IMR-90 (cell line): ENCODE results near the gene PLEK. TPM values are rescaled to one million over a fixed set of nuclear protein-coding genes. Genes with fewer than 3 reads are reported as not detected.

ENCODE experiments used
- ATAC-seq: fragments of 200-7000 bp; cut with Tn5 transposase; 2 replicates; pipeline ENCODE4 v1.9.1; 2020; ENCODE audit warnings: low read depth, mild to moderate bottlenecking, moderate library complexity
- BruUV-seq: library from RNA; stranded (reverse); fragments of 400-500 nt; replicated peaks from 2 replicates; lab custom pipeline; 2021; lab: Mats Ljungman, UMichigan
- CTCF ChIA-PET: fragments of 300-600 bp; formaldehyde crosslinking; extraction: SDS; loops from one replicate; lab custom pipeline; 2021; ENCODE audit warnings: antibody characterized with exemption; lab: Yijun Ruan, JAX
- POLR2A ChIA-PET: fragments of 300-600 bp; sonication (Branson Sonifier 250); formaldehyde crosslinking; loops from one replicate; lab custom pipeline; 2022; ENCODE audit warnings: antibody characterized with exemption; ENCODE audit not compliant: unreplicated experiment; lab: Charles Lee
- DNase-seq: peaks from one replicate; pipeline ENCODE4 v3.0.0; 2013
- H2AFZ ChIP-seq: replicated peaks from 2 replicates; pipeline ENCODE3; 2013; ENCODE audit warnings: low read length, mild to moderate bottlenecking; ENCODE audit not compliant: poor library complexity
- H2AK5ac ChIP-seq: 2 replicates; pipeline ENCODE4 v1.6.1; 2013; ENCODE audit warnings: low read depth, low read length, inconsistent platforms
- H2AK9ac ChIP-seq: replicated peaks from 2 replicates; pipeline ENCODE3; 2013; ENCODE audit warnings: mild to moderate bottlenecking, low read depth, low read length, moderate library complexity; ENCODE audit not compliant: poor library complexity
- H2BK120ac ChIP-seq: 2 replicates; pipeline ENCODE4 v1.6.1; 2013; ENCODE audit warnings: low read depth, low read length, inconsistent platforms
- H2BK15ac ChIP-seq: 3 replicates; pipeline ENCODE4 v1.6.1; 2013; ENCODE audit warnings: low read depth, low read length, inconsistent platforms
- H2BK20ac ChIP-seq: 2 replicates; pipeline ENCODE4 v1.6.1; 2013; ENCODE audit warnings: low read depth, mild to moderate bottlenecking, inconsistent platforms, low read length, moderate library complexity
- H2BK5ac ChIP-seq: 2 replicates; pipeline ENCODE4 v1.6.1; 2013; ENCODE audit warnings: mild to moderate bottlenecking, low read depth, low read length, inconsistent platforms; ENCODE audit not compliant: poor library complexity, severe bottlenecking
- H3K14ac ChIP-seq: replicated peaks from 2 replicates; pipeline ENCODE4 v1.6.1; 2013; ENCODE audit warnings: low read depth, low read length, inconsistent platforms
- H3K18ac ChIP-seq: 2 replicates; pipeline ENCODE4 v1.6.1; 2013; ENCODE audit warnings: low read depth, low read length, control low read depth
- H3K23ac ChIP-seq: 2 replicates; pipeline ENCODE4 v1.6.1; 2013; ENCODE audit warnings: low read depth, low read length, inconsistent platforms
- H3K27ac ChIP-seq: 2 replicates; pipeline ENCODE4 v1.5.1; 2013; ENCODE audit warnings: mild to moderate bottlenecking, control low read depth, low read length; ENCODE audit not compliant: insufficient read depth
- H3K27me3 ChIP-seq: 2 replicates; pipeline ENCODE4 v1.6.1; 2013; ENCODE audit warnings: low read length; ENCODE audit not compliant: control insufficient read depth, insufficient read depth
- H3K36me3 ChIP-seq: 2 replicates; pipeline ENCODE4 v1.6.1; 2013; ENCODE audit warnings: low read length, mixed read lengths; ENCODE audit not compliant: control insufficient read depth, insufficient read depth
- H3K4ac ChIP-seq: 2 replicates; pipeline ENCODE4 v1.6.1; 2013; ENCODE audit warnings: low read depth, low read length, inconsistent platforms
- H3K4me1 ChIP-seq: 2 replicates; pipeline ENCODE4 v1.6.1; 2013; ENCODE audit warnings: low read length, mixed read lengths; ENCODE audit not compliant: control insufficient read depth, insufficient read depth
- H3K4me2 ChIP-seq: 2 replicates; pipeline ENCODE4 v1.6.1; 2013; ENCODE audit warnings: low read depth, mild to moderate bottlenecking, control low read depth, low read length, moderate library complexity
- H3K4me3 ChIP-seq: 2 replicates; pipeline ENCODE4 v1.5.1; 2013; ENCODE audit warnings: low read depth, mild to moderate bottlenecking, control low read depth, low read length, moderate library complexity; ENCODE audit not compliant: insufficient read depth
- H3K56ac ChIP-seq: 2 replicates; pipeline ENCODE4 v1.6.1; 2013; ENCODE audit warnings: low read length, inconsistent platforms; ENCODE audit not compliant: insufficient read depth; ENCODE audit errors: extremely low read depth
- H3K79me1 ChIP-seq, 2 experiments: 2 replicates each; pipeline ENCODE4 v1.6.1; 2013; ENCODE audit warnings: low read length in 2 of 2, inconsistent platforms in 1 of 2, low read depth in 1 of 2
- H3K9ac ChIP-seq: 2 replicates; pipeline ENCODE4 v1.6.1; 2013; ENCODE audit warnings: low read depth, low read length, control low read depth
- H3K9me1 ChIP-seq: 2 replicates; pipeline ENCODE4 v1.6.1; 2013; ENCODE audit warnings: low read length, inconsistent platforms; ENCODE audit not compliant: insufficient read depth
- H3K9me3 ChIP-seq: 2 replicates; pipeline ENCODE4 v1.6.1; 2013; ENCODE audit warnings: low read length; ENCODE audit not compliant: control insufficient read depth, insufficient read depth
- H4K20me1 ChIP-seq: 2 replicates; pipeline ENCODE4 v1.6.1; 2013; ENCODE audit warnings: low read length, inconsistent platforms; ENCODE audit not compliant: insufficient read depth
- H4K5ac ChIP-seq: 2 replicates; pipeline ENCODE4 v1.6.1; 2013; ENCODE audit warnings: mild to moderate bottlenecking, low read depth, low read length, control low read depth
- H4K8ac ChIP-seq, 2 experiments: 2 replicates each; pipeline ENCODE4 v1.6.1; 2013; ENCODE audit warnings: low read depth in 2 of 2, low read length in 2 of 2, control low read depth in 1 of 2, inconsistent platforms in 1 of 2
- H4K91ac ChIP-seq: 2 replicates; pipeline ENCODE4 v1.6.1; 2013; ENCODE audit warnings: low read depth, low read length, inconsistent platforms; ENCODE audit not compliant: insufficient read depth
- BHLHE40 ChIP-seq: fragments of 150-350 bp; IDR thresholded peaks from 2 replicates; pipeline ENCODE4 v1.6.1; 2016; ENCODE audit warnings: mild to moderate bottlenecking, low read depth, low read length
- CEBPB ChIP-seq: IDR thresholded peaks from 2 replicates; pipeline ENCODE4 v1.6.1; 2012; ENCODE audit warnings: low read depth, low read length, improper control_type of control experiment
- CTCF ChIP-seq: conservative IDR thresholded peaks from 2 replicates; pipeline ENCODE4 v1.5.1; 2012; ENCODE audit warnings: mild to moderate bottlenecking, low read depth, low read length, improper control_type of control experiment
- FOS ChIP-seq: fragments of 150-350 bp; IDR thresholded peaks from 2 replicates; pipeline ENCODE4 v1.6.1; 2016; ENCODE audit warnings: low read depth, low read length
- MXI1 ChIP-seq: IDR thresholded peaks from 2 replicates; pipeline ENCODE4 v1.6.1; 2012; ENCODE audit warnings: low read depth, mild to moderate bottlenecking, low read length, moderate library complexity, borderline replicate concordance
- NFE2L2 ChIP-seq: fragments of 150-350 bp; IDR thresholded peaks from 2 replicates; pipeline ENCODE4 v1.6.1; 2016; ENCODE audit warnings: low read depth, mild to moderate bottlenecking, low read length
- POLR2A ChIP-seq: IDR thresholded peaks from 2 replicates; pipeline ENCODE4 v1.6.1; 2012; ENCODE audit warnings: mild to moderate bottlenecking, low read depth, low read length
- RAD21 ChIP-seq: IDR thresholded peaks from 2 replicates; pipeline ENCODE4 v1.6.1; 2012; ENCODE audit warnings: low read length, improper control_type of control experiment
- RFX5 ChIP-seq: IDR thresholded peaks from 2 replicates; pipeline ENCODE4 v1.8.0; 2012; ENCODE audit warnings: low read depth, mild to moderate bottlenecking, low read length, moderate library complexity
- SMC3 ChIP-seq: fragments of 150-350 bp; IDR thresholded peaks from 2 replicates; pipeline ENCODE4 v1.6.1; 2016; ENCODE audit warnings: low read depth, mild to moderate bottlenecking, antibody characterized with exemption, low read length, moderate library complexity
- USF2 ChIP-seq: fragments of 150-350 bp; IDR thresholded peaks from 2 replicates; pipeline ENCODE4 v1.6.1; 2017; ENCODE audit warnings: mild to moderate bottlenecking, antibody characterized with exemption, low read length, low read depth
- WGBS, 2 experiments: methylation state at CpG; one replicate each; pipeline versions ENCODE4 v1.1.5 to v1.1.7; 2013; ENCODE audit warnings: missing lambda C conversion rate in 2 of 2; ENCODE audit not compliant: insufficient read length in 1 of 2; ENCODE audit errors: extremely low coverage in 2 of 2; 5-methylcytosine and 5-hydroxymethylcytosine counted together
- dilution Hi-C: fragments of 300-500 bp; cut with HindIII; formaldehyde crosslinking; loops from one replicate; pipeline ENCODE4 v1.14.3; 2018; ENCODE audit warnings: low sequenced_read_pairs; ENCODE audit not compliant: unreplicated experiment
- in situ Hi-C: fragments of 300-500 bp; cut with MboI; formaldehyde crosslinking; loops from 3 replicates; pipeline ENCODE4 v1.14.3; 2019; ENCODE audit warnings: low sequenced_read_pairs, inconsistent platforms, mixed read lengths
- intact Hi-C: fragments of 100-400 bp; cut with micrococcal nuclease; formaldehyde crosslinking; loops from 2 replicates; pipeline ENCODE4 v1.10.0; 2022
- polyA plus RNA-seq, 3 experiments: library from polyadenylated mRNA; depleted of rRNA; stranded (reverse); fragments of >200 nt; gene quantifications; 2 replicates each; pipeline ENCODE4 v1.2.3, GENCODE V29; 2012; ENCODE audit warnings: low replicate concordance in 1 of 3
- total RNA-seq: library from RNA; depleted of rRNA; stranded (reverse); fragments of >200 nt; gene quantifications from 2 replicates; pipeline ENCODE4 v1.2.3, GENCODE V29; 2012

Gene PLEK
- total and polyA plus RNA-seq, 2 of the 4 experiments (the other 2 are of a cell fraction), result under 0.01 TPM; not detected in 1

DNA sequence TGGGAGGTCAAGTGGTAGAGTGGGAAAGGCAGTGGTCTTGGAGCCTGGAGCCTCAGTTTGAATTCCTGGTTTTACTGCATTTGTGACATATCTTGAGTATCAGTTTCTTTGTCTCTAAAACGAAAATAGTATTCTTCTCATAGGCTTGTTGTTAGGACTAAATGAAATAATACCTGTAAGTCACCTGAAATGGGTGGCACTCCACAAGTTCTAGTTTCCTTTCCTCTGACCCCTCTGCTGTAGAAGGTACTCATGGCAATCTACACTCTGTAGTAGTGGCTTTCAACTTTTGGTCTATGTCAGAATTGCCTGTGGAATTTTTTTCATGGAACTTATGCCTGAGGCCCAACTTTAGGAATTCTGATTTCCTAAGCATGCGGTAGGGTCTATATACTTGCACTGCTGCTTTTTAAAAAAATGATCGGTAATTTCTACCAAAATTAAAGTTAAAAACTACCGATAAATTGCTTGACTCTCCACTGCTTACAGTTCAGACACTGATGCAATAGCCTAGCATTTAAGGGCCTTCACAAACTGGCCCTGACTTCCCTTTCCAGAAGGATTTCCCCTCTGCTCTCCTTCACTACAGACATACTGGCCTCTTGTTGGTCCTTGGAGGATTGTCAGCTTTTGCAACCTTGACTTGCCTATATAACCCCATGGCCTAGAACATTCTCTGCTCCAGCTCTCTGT is 47.2 kb downstream of the PLEK start:
- H3K18ac ChIP-seq, result no peak overlapping the region
- no peaks in the 10 kb centered on the region for H3K9me1 ChIP-seq
- H3K27ac ChIP-seq, result no peak overlapping the region
- no peak overlapping the region for H3K14ac ChIP-seq
- no peak overlapping the region for H2AK5ac ChIP-seq
- H3K4me1 ChIP-seq, result no peaks in the 10 kb centered on the region
- ATAC-seq (no peak), DNase-seq (no peak)
- no peak overlapping the region for H4K5ac ChIP-seq
- no peaks in the 10 kb centered on the region for H3K9me3 ChIP-seq
- H3K79me1 ChIP-seq, result no peaks in the 10 kb centered on the region
- CTCF ChIA-PET, result no interaction called here
- dilution Hi-C loops, result no loop called here
- no peak for TF ChIP-seq RAD21
- no peak for TF ChIP-seq CTCF
- TF ChIP-seq MXI1, result no peak
- TF ChIP-seq FOS, result no peak
- no peak for TF ChIP-seq SMC3
- no peak for TF ChIP-seq POLR2A
- no peak for TF ChIP-seq RFX5
- TF ChIP-seq USF2, result no peak
- no peak for TF ChIP-seq CEBPB
- no peak for TF ChIP-seq NFE2L2
- TF ChIP-seq BHLHE40, result no peak
- no peak overlapping the region for H2AFZ ChIP-seq
- no peak overlapping the region for H2BK5ac ChIP-seq
- POLR2A ChIA-PET, result no interaction called here
- intact Hi-C loops, result no loop called here
- no peak overlapping the region for H3K4me2 ChIP-seq
- H3K4me3 ChIP-seq, result no peak overlapping the region
- no peak overlapping the region for H2AK9ac ChIP-seq
- H2BK15ac ChIP-seq, result no peak overlapping the region
- H3K4ac ChIP-seq, result no peak overlapping the region
- H4K91ac ChIP-seq, result no peak overlapping the region
- H3K9ac ChIP-seq, result no peak overlapping the region
- peaks cover 14% of the 10 kb centered on the region for H3K27me3 ChIP-seq
- no TSS peak for BruUV-seq
- no peak overlapping the region for H4K8ac ChIP-seq
- no peak overlapping the region for H2BK20ac ChIP-seq
- no peak overlapping the region for H3K56ac ChIP-seq
- WGBS, 2 experiments, result 92% methylated on average over 2 of the region's 4 CpGs; no CpG with 5 or more reads in 1 of the 2 experiments
- H2BK120ac ChIP-seq, result no peak overlapping the region
- in situ Hi-C loops, result no loop called here
- no peaks in the 10 kb centered on the region for H3K36me3 ChIP-seq
- no peak overlapping the region for H3K23ac ChIP-seq
- H4K20me1 ChIP-seq, result no peaks in the 10 kb centered on the region
